22Rv1 (cell line): Measurements from ENCODE around the gene CTCFL.

Source experiments
- H3K27ac ChIP-seq: fragments of 450-650 bp; 2 replicates; pipeline ENCODE4 v1.5.1; 2017
- ZFX ChIP-seq: fragments of 450-650 bp; IDR thresholded peaks from 2 replicates; pipeline ENCODE4 v1.6.1; 2017; ENCODE audit warnings: antibody characterized with exemption, borderline replicate concordance
- TF ChIP-seq, protein P1 (sequence below): fragments of 450-650 bp; IDR thresholded peaks from 2 replicates; pipeline ENCODE4 v1.5.1; 2017; ENCODE audit warnings: mild to moderate bottlenecking

CTCFL gene

DNA sequence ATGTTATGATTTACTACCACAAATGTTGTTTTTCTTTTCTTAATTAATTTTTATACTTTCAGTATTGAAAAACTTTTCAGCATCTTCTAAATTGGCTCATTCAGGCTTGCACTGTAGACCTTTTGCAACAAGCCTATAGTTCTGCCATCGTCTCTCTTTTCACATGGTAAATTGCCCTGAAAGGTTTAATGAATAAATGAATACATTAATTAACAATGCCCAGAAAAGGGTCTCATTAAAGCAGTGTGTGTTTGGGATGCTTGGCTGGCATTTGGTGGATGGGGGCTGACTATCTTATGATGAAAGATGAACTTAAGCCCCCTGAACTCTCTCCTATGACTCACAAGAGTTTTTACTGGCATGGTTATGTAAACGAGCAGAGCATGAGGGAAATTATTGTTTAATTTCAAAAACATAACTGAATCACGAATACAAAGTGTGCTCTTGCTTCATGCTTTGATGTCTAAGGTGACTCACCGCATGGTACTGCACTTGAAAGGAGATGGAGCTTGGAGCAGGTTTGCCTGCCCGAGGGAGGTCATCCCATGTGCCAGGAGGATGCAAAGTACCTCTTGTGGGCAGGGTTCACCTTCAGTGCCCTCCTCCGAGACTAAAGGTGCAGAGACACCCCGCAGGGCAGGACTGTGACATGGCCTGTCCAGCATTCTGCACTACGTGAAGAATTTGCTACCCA, 22.2 kb upstream of the CTCFL start:
- TF ChIP-seq, protein P1, sequence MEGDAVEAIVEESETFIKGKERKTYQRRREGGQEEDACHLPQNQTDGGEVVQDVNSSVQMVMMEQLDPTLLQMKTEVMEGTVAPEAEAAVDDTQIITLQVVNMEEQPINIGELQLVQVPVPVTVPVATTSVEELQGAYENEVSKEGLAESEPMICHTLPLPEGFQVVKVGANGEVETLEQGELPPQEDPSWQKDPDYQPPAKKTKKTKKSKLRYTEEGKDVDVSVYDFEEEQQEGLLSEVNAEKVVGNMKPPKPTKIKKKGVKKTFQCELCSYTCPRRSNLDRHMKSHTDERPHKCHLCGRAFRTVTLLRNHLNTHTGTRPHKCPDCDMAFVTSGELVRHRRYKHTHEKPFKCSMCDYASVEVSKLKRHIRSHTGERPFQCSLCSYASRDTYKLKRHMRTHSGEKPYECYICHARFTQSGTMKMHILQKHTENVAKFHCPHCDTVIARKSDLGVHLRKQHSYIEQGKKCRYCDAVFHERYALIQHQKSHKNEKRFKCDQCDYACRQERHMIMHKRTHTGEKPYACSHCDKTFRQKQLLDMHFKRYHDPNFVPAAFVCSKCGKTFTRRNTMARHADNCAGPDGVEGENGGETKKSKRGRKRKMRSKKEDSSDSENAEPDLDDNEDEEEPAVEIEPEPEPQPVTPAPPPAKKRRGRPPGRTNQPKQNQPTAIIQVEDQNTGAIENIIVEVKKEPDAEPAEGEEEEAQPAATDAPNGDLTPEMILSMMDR, result no peak
- TF ChIP-seq ZFX, result no peak
- no peak overlapping the region for H3K27ac ChIP-seq

GRCh38 chr20:57545927-57546662, 21.2 kb upstream of the CTCFL start:
- no peak for TF ChIP-seq ZFX
- TF ChIP-seq, protein P1, result no peak
- no peak overlapping the region for H3K27ac ChIP-seq

GRCh38 chr20:57544838-57545564, 20.1 kb upstream of the CTCFL start:
- TF ChIP-seq, protein P1, result no peak
- no peak for TF ChIP-seq ZFX
- no peak overlapping the region for H3K27ac ChIP-seq

DNA sequence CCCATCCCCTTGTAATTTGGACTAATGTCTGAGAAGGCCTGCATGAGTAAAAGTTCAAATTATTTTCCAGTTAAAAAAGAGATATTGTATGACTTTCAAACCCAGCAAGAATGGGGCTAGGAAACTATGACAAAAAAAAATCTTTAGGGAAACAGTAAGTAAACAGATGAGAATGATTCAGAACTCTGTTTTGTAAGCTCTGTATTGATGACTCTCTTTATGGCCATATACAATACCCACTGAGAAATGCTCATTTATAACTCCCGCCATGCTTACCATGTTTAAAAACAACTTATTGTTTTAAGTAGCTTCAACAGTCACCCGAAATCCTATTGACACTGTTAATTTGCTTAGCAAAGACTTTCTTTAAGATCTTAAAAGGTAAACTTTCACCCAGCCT, 18.8 kb upstream of the CTCFL start:
- no peak overlapping the region for H3K27ac ChIP-seq
- no peak for TF ChIP-seq ZFX
- TF ChIP-seq, protein P1, result no peak

DNA sequence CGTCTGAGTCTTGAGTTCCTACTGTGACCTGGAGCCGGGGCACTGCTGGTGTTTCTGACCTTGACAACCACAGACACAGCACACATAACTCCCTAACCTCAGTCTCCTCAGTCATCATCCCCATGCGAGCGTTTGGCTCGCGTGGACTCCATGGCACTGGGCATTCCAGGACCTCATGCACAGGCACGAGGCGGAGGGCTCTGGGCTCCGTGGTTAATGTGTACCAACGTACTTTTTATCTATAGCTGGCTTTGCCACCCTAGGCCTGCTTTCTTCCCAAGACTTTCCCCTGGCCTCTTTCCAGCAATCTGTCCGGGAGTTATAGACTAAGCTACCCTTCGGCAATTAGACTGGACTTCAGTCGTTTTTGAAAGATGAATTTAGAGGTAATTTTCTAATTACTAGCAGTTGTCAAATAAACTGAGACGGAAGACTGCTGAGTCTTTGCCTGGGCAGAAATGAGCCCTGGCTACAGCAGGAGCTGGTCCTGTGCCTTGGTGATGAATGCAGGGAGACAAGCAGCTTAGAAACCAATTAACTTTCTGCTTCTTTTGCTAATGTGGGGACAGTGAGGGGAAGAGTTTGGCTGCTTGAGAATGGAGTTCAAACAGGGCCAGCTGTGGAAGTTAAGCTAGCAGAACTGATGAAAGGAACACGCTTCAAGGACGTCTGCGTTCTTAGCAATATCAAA, 16.1 kb upstream of the CTCFL start:
- TF ChIP-seq ZFX, result no peak
- TF ChIP-seq, protein P1, result no peak
- H3K27ac ChIP-seq, result no peak overlapping the region

DNA sequence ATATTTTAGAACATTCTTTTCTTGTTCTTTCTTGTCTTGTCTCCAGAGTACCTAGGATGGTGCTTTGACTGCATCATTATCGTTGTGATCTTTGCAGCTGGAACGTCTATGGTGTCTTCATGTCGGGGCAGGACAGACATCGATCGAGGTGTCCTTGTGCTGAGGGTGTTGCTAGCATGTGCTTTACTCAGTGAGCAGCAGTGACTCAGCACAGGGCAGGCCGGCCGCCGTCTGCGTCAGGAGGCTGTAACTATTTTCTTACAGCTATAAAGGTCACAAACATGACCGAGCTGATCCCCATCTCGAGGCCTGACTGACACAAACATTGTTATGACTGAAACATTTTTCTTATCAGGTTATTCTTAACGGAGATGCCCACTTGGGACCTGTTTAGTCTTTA, 14.9 kb upstream of the CTCFL start:
- TF ChIP-seq ZFX, result no peak
- TF ChIP-seq, protein P1, result no peak
- H3K27ac ChIP-seq, result no peak overlapping the region
